GM21717 (cell line): ENCODE measurements around the gene ALG12.
"Not testable (repeated sequence)": the region's sequence is repeated elsewhere in the genome, so short reads cannot be mapped to it uniquely, and the experiment has no call there.

Experiments used
- ATAC-seq: cut with Tn5 transposase; IDR thresholded peaks from one replicate; pipeline ENCODE4 v1.9.1; 2021; ENCODE audit warnings: mild to moderate bottlenecking, moderate library complexity; ENCODE audit not compliant: unreplicated experiment

The ALG12 gene

DNA sequence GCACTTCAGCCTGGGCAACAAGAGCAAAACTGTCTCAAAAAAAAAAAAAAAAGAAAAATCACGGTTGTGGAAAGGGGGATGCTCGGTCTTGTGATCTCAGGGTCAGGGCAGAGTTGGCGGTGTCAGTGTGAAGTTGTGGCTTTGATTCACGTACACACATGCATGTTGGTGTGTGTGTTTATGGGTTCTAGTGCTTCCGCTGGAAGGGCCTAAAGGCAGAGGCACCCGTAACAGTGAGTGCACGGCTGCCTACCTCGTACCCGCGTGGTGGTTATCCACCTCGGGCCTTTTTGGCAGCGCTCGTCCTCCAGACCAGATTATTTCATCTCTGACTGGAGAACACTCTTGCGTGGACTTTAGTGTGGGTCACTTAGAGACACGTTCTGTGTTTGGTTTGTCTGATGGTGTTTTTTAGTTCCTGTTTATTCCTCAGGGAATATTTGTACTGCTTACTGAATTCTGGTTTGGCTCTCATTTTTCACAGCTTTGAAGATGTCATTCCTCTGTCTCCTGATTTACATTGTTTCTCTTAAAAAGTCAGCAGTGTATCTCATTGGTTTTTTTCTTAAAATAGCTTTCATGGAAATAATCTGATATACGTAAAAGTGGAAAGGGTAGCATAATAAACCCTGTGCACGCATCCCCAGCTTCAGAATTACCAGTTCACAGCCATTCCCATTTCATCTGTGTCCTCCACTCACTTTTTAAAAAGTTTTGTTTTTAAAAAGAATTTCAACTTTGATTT, 49.0 kb downstream of the ALG12 start:
- ATAC-seq = no peak

DNA sequence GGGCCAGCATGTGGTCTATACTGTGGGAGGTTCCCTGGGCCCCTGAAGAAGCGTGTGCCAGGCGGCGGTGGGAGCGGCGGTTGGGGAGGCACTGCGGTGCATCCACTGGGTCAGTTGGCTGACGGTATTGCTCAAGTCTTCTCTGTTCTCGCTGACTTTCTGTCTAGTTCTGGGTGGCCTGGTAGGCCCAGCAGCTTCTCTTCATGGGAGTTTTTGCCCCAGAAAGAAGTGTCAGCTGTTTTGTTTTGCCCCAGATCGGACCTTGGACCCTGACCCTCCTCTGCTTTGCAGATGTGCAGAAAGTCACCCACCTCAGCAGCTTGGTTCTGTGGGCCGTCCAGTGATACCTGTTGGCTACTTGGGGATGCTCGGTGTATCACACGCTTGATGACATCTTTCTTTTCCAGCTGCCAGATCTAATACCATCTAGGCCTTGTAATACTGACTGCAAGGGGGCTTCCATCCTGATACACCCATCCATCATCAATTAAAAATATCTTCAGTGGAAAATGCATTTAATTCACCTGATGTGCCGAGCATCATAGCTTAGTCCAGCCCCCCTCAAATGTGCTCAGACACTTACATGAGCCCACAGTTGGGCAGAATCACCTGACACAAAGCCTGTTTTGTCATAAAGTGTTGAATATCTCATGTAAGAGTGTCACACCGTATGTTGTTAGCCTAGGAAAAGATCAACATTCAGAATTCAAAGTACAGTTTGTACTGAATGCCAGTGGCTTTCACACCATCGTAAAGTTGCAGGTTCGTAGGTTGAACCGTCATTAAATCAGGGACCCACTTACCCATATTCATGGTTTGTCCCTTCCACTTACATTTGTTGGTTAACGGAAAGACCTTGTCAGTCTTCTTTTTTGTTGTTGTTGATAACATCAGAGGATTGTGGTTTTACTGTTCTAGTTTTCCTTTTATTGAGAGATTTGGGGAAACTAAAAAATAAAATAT, 50.7 kb downstream of the ALG12 start:
- ATAC-seq = no peak

DNA sequence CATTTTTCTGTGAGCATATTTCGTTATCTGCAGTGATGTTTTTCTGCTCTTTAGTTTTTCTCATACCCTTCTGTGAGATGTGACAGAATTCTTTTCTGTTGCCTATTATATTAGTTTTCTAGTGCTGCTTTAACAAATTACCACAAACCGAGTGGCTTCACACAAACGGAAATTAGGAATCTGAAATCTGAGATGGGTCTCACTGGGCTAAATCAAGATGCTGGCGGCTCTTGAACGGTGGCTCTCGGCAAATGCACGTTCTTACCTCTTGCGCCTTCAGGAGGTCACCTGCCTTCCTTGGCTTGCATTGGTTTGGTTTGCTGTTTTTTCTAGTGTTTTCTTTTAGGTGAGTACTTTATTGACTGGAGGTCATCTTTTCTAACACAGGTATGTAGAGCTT, 51.6 kb downstream of the ALG12 start:
- ATAC-seq = no peak

DNA sequence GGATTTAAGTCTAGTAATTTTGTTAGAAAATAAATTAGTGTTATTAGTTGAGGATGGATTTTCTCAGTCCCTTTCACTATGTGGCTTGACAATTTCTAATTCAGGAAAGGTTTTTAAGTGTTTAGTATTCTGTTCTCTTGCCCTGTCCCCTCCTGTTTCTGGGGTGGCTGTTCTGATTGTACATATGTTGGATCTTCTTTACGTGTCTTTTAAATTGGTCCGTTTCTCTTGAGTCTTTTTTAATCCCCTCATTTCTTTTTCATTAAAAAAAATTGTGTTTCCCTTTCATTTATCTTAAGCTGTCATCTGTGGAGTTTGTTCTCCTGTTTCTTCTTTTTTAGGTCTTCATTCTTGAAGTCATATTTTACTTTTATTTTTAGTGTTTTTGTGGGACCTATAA, 52.1 kb downstream of the ALG12 start:
- ATAC-seq = no peak

DNA sequence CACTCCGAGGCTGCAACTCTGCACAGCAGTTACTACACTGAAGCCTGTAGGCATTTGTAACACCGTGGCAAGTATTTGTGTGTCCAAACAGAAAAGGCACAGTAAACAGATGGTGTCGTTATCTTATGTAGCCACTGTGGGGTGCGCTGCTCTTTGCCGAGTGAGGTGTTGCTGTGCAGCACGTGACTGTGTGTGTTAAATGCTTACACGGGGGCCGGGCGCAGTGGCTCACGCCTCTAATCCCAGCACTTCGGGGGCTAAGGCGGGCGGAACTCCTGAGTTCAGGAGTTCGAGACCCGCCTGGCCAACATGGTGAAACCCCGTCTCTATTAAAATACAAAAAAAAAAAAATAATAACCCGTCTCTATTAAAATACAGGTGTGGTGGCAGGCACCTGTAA, 53.1 kb downstream of the ALG12 start:
- ATAC-seq = no peak

DNA sequence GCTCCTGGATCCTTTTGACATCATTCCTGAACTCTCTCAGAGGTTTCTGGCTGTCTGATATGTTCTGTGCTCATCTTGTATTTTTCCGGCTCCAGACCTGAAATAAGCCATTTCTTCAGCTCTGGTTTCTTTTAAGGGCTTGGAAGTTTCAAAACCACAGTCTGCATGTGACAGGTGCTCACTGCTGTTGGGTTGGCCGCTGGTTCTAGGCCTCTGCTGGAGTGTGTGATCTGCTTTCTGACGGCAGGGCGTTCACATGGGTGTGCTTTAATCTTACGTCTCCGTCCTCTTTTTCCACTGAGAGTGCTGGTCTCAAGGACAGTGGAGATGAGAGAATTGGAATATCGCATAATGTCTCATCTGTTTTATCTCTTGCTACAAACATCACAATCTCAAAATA, 54.3 kb downstream of the ALG12 start:
- no peak for ATAC-seq

DNA sequence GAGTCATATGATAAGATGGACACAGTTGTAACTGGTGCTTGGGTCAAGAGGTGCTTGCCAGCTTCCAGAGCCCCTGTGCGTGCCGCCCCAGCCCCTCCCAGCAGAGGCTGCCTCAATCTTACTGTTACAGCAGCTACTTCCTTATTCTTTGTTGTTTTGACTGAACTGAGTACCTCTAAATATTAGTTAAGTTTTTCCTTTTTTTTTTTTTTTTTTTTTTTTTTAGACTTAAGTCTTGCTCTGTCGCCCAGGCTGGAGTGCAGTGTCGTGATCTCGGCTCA, 55.8 kb downstream of the ALG12 start:
- no peak for ATAC-seq

DNA sequence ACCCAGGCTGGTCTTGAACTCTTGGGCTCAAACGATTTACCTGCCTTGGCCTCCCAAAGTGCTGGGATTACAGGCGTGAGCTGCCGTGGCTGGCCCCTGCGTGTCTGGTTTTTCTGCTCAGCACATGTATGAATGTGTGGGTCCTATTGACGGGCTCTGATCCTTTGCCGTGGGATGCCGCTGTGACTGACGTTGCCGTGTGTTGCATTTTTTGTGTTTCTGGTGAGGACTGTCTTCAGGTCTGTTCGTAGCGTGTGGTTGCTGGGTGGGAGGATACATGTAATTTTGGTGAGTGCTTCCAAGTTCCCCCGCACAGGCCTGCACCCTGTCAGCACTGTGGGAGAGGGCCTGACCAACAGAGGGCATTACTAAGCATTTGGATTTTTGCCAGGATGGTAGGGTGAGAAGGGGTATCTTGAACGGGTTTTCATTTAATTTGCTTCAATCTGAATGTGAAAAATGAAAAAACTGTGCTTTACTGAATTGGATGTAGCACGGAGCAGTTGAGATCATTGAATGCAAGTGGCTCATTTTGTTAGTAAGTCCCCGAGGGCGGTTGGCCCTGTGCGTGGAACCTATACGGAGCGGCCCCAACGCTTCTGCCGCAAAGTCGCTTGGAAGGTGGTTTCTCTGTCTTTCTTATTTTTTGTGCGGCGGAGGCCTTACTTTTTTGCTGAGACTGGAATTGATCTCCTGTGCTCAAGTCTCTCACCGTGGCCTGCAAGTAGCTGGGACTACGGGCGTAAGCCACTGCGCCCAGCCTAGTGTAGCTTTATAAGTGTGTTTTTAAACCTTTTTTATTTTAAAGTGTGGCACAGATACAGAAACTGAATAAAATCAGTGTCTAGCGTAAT, 56.4 kb downstream of the ALG12 start:
- no peak for ATAC-seq

DNA sequence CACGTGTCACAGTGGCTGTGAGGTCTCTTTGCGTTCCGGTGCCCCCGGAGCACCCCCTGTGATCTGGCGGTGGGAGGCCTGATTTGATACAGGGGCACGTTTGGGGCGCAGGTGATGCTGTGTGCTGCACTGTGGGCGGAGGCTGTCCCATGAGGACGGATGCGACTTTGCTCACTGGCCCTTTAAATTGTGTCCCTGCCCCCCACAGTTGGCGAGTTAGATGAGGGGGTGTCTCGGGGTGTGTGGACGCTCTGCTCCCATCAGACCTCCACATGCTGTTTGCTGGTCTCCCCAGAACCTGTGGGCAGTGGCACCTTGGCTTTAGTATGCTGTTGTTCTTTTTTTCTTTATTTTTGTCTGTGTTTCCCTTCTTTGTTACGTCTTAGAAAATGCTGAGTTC, 59.4 kb downstream of the ALG12 start:
- ATAC-seq = no peak

DNA sequence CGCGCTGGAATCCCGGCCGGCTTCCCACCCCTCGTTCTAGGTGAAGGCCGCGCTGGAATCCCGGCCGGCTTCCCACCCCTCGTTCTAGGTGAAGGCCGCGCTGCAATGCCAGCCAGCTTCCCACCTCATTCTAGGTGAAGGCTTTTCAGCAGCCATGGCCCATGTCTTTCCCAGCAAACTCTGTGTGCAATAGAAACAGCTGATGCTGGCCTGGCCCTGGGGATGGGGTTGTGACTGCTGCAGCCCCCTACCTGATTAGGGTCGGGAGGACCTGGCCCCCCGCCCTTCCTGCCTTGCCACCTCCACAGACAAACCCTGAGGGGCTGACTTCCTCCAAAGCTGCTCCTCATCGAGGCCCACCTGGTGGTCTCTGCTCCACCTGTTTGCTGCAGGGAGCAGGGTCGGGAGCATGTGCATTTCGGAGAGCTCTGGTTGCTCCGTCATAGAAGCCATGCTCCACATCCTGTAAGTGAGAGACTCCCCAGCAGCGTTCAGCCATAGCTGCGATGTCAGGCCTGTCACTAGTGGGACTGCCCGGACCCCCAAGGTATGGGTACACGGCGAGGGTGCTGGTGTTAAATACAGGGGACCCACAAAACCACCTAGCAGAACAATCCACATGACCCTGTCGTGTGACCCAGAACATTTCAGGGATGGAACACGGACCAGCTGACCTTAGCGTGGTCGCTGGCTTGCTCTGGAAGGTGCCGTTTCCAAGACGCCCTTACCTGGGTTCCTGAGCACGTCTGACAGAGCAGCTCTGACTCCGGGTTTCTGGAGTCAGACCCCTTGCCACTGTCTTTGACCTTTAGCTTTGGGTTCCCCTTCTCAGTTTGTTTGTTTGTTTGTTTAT, 61.2 kb downstream of the ALG12 start:
- ATAC-seq = no peak

DNA sequence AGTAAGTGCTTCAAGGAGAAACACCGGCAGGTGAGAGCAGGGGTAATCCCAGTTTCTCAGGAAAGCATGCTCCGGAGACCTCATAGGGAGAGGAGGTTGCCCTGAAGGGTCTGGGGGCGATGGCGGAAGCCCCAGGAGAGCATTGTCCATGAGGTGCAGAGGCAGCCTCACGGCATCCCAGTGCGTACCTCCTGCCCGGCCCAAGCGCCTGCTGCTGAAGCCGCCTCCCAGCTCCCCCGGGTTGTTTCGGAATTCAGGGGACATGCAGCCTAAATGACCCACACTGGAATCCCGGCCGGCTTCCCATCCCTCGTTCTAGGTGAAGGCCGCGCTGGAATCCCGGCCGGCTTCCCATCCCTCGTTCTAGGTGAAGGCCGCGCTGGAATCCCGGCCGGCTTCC, 61.9 kb downstream of the ALG12 start:
- ATAC-seq = no peak

DNA sequence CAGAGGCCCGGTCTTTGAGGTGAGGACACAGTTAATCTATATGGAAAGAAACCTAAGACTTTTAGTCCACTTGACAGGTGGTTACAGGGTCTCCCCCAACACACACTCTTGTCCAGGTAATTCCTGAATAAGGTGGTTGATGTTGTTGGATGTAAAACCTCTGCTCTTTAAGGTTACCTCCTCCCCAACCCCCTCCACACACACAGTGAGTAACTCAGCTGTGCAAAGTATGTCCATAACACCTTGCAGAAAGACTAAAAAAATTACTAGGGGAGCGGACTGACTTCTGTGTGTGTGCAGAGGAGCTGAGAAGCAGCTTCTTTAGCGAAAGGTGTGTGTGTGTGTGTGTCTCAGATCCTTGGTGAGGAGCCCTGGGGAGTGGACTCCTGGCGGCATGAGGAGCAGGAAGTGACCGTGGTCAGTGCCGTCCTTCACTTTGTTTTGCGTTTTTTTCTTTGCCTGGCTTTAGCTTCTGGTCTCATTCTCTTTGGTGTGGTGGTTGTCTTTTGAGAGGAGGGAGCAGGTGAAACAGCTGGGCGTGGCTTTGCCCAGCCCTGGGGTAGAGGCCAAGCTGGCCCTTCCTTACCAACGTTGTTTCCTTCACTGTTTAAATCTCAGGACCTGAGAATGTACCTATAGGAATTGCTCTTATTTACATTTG, 62.9 kb downstream of the ALG12 start:
- no peak for ATAC-seq

DNA sequence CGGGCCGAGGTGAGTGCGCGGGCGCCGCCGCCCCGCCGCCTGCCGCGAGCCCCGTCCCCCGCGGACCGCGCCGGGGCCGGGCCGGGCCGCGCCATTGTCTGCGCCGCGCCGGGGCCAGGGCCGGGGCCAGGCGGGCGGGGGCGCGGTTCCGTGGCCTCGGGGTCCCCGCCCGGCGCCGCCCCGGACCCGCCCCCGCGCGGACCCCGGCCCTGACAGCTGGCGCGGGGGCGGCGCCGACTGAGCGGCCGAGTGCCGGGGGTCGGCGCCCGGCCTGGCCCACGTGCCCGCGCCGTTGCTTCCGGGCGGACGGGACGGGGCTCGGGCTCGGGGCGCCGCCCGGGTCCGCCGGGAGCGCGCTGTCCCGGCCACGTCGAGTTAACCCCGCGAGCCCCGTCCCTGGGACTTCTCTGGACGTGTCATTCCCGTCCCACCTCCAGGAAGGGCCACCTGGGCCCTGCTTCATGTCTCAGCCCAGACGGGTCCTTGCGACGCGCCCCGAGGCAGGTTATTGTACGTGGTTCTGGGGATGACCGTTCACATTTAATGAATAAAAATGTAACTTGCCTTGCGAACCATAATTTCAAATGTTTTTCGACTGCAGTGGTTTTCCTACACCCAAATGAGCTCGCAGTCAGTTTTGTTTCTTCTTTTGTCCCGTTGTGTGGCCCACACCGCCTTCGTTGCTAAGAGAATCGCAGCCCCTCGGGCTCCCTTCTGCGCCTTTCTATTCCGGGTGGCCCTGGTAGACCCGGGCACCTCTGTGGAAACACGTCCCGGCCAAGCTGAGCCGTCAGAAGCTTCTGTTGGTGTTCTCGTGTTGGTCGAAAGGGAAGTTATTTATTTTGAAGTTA, 64.0 kb downstream of the ALG12 start:
- ATAC-seq = peak; percentile 6

DNA sequence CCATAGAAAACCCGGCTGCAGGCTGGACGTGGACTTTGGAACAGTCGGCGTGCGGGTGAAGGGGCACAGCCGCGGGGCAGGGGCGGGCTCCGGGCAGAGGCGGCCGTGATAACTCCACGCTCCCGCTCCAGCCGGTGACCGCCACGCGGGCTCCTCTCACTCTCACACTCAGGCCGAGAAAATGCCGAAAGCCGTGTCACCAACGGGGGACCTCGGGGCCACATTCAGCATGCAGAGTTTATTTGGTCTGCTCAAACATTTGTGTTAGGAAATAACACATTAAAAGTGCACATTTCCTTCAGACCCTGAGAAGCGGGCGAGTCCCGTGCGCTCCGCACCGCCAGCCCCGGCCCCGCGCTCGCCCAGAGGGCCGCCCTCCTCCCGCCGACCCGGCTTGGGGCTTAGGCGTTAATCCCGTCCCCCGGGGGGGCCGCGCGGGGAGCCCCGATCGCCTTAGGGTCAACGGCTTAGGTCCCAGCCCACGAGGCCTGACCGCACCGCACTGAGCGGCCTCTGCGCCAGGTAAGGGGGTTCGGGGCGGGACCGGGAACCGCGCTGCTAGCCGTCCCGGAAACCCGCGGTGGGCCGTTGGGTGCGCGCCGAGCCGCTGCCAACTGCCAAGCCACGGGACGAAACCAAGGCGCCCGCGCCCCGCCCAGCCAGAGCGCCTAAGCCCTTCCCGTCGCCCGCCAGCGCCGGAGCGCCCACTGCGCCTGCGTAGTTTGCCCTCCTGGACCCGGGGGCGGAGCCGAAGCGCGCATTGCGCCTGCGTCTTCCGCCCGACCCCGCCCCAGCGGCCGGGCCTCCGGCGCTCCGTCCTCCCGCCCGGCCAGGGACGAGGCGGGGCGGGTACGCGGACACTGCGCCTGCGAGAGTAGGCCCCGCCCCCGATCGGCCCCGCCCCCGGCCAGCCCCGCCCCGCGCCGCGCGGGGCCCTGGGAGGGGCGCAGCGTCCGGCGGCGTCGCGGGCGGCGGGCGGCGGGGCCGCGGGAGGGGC, 65.0 kb downstream of the ALG12 start, which contains the start of gene ZBED4:
Gene ZBED4 (plus strand): TSS at position 947 of the 997 bp plus-strand sequence. CDS start 29,819 bp downstream, outside the sequence.
- peak; percentile 51 for ATAC-seq

DNA sequence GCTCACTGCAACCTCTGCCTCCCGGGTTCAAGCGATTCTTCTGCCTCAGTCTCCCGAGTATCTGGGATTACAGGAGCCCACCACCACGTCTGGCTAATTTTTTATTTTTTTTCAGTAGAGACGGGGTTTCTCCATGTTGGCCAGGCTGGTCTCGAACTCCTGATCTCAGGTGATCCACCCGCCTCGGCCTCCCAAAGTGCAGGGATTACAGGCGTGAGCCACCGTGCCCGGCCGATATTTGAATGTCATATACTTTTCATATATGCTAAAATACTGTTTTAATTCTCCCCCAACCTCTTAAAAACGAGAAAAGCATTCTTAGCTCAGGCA, 65.7 kb downstream of the ALG12 start:
- not testable (repeated sequence) for ATAC-seq

DNA sequence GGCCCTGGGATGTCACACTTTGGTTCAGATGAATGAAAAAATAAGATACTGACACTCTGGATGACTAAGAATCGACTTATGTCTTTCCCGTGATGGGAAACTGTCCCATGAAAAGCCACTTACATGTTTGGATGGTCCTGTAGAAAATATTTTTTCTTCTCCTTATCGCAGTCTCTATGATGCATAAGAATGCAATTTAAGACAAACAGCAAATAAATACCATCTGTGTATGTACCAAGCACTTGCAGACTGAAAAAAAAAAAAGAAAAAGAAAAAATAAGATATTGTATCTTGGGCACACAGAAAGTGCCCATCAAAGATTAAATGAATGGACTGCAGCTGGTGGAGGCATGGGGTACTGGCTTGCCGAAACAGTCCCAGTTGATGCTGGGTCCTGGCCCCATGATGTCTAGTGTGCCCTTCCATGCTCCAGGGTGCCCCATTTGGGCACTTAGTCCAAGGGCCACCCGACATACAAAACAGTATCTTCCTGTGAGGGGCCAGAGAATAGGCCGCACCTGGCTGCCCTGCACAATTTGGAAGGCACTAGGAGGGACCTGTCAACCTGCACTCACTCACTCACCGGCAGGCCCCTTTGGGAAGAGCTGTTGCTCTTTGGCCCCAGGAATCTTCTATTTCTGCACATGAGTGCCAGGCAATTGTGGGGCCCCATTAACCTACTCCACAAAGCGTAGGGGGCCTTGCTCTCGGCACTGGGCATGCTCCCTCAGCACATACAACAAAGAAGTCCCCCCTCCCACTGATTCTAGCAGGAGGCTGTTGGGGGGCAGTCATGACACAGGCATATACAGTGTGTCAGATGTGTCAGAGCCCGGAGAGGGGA, 67.1 kb downstream of the ALG12 start:
- ATAC-seq = no peak
